HepG2 (cell line): ENCODE measurements around the gene SYCE3. TPM values are rescaled to one million over a fixed set of nuclear protein-coding genes. Genes with fewer than 3 reads are reported as not detected.
A peak's percentile ranks its signal among the peaks of the same experiment; 100 is the strongest.

ENCODE experiments used
- BRCA1 ChIP-seq: sonication (generic); formaldehyde crosslinking; IDR thresholded peaks from 2 replicates; pipeline ENCODE4 v1.4.0; 2020; ENCODE audit warnings: missing genetic modification reagents
- CCDC6 ChIP-seq: sonication (generic); formaldehyde crosslinking; IDR thresholded peaks from 2 replicates; pipeline ENCODE4 v1.8.1; 2022; ENCODE audit warnings: mild to moderate bottlenecking, missing genetic modification reagents, moderate library complexity
- DNMT1 ChIP-seq: sonication (generic); formaldehyde crosslinking; IDR thresholded peaks from 2 replicates; pipeline ENCODE4 v1.5.1; 2020; ENCODE audit warnings: mild to moderate bottlenecking, missing genetic modification reagents
- HNRNPL ChIP-seq: fragments of 200-400 bp; formaldehyde crosslinking; IDR thresholded peaks from 2 replicates; pipeline ENCODE4 v1.6.1; 2017; ENCODE audit warnings: mild to moderate bottlenecking, low read depth, low read length
- HOXA9 ChIP-seq: sonication (generic); formaldehyde crosslinking; IDR thresholded peaks from 2 replicates; pipeline ENCODE4 v1.8.1; 2022; ENCODE audit warnings: missing genetic modification reagents, mild to moderate bottlenecking, moderate library complexity, borderline replicate concordance
- MEIS1 ChIP-seq: sonication (generic); formaldehyde crosslinking; IDR thresholded peaks from 2 replicates; pipeline ENCODE4 v1.9.0; 2021; ENCODE audit warnings: mild to moderate bottlenecking, missing genetic modification reagents, moderate library complexity, borderline replicate concordance
- RFX1 ChIP-seq: fragments of 450-650 bp; IDR thresholded peaks from 2 replicates; pipeline ENCODE4 v1.6.1; 2017
- SNAI1 ChIP-seq: sonication (generic); formaldehyde crosslinking; IDR thresholded peaks from 2 replicates; pipeline ENCODE4 v1.5.0; 2020; ENCODE audit warnings: mild to moderate bottlenecking, missing genetic modification reagents, borderline replicate concordance
- YEATS2 ChIP-seq: sonication (generic); formaldehyde crosslinking; IDR thresholded peaks from 2 replicates; pipeline ENCODE4 v1.4.0; 2020; ENCODE audit warnings: missing genetic modification reagents, borderline replicate concordance
- ZNF326 ChIP-seq: sonication (generic); formaldehyde crosslinking; IDR thresholded peaks from 2 replicates; pipeline ENCODE4 v1.4.0; 2020; ENCODE audit warnings: missing genetic modification reagents, borderline replicate concordance
- ZNF746 ChIP-seq: sonication (generic); formaldehyde crosslinking; IDR thresholded peaks from 2 replicates; pipeline ENCODE4 v1.8.0; 2022; ENCODE audit warnings: mild to moderate bottlenecking, missing genetic modification reagents
- ZSCAN12 ChIP-seq: sonication (generic); formaldehyde crosslinking; IDR thresholded peaks from 2 replicates; pipeline ENCODE4 v1.9.0; 2021; ENCODE audit warnings: mild to moderate bottlenecking, missing genetic modification reagents
- ZSCAN29 ChIP-seq: sonication (generic); formaldehyde crosslinking; conservative IDR thresholded peaks from 2 replicates; pipeline ENCODE4 v1.4.0; 2020; ENCODE audit warnings: mild to moderate bottlenecking, missing genetic modification reagents
- ZZZ3 ChIP-seq: sonication (generic); formaldehyde crosslinking; IDR thresholded peaks from 2 replicates; pipeline ENCODE4 v1.4.0; 2020; ENCODE audit warnings: missing genetic modification reagents, mild to moderate bottlenecking, borderline replicate concordance
- polyA plus RNA-seq, 8 experiments: library from polyadenylated mRNA; depleted of rRNA in 3 of 8; stranded (reverse) in 7 of 8; unstranded in 1 of 8; fragments of >200 nt; fragmentation: Illumina TruSeq in 4 of 8; extraction: Trizol in 4 of 8; gene quantifications; 2 replicates each; pipeline versions ENCODE4 v1.2.1 to v1.2.3, GENCODE V29; 2011 to 2016; ENCODE audit warnings: low read depth in 4 of 8, missing spikeins in 1 of 8, mixed read lengths in 1 of 8; ENCODE audit not compliant: insufficient read depth in 1 of 8
- total RNA-seq, 5 experiments: library from RNA; depleted of rRNA; stranded (reverse); fragments of >200 nt; fragmentation: Illumina TruSeq; extraction: Trizol; gene quantifications; 2 replicates each; pipeline ENCODE4 v1.2.3, GENCODE V29; 2016; ENCODE audit warnings: low read depth in 1 of 5
- TF ChIP-seq, protein P1 (sequence below): sonication (generic); formaldehyde crosslinking; IDR thresholded peaks from 2 replicates; pipeline ENCODE4 v1.8.1; 2022; ENCODE audit warnings: low read depth, mild to moderate bottlenecking, missing genetic modification reagents
- TF ChIP-seq, protein P2 (sequence below), 2 experiments: sonication (generic) in 1 of 2; formaldehyde crosslinking in 1 of 2; IDR thresholded peaks; 2 replicates each; pipeline versions ENCODE4 v1.4.0 to v1.6.1; 2018 to 2020; ENCODE audit warnings: missing genetic modification reagents in 2 of 2, borderline replicate concordance in 1 of 2, low read depth in 1 of 2, mild to moderate bottlenecking in 1 of 2, missing biosample characterization in 1 of 2
- TF ChIP-seq, protein P3 (sequence below): sonication (generic); formaldehyde crosslinking; IDR thresholded peaks from 2 replicates; pipeline ENCODE4 v1.4.0; 2020; ENCODE audit warnings: mild to moderate bottlenecking, missing genetic modification reagents
- TF ChIP-seq, protein P4 (sequence below): sonication (generic); formaldehyde crosslinking; IDR thresholded peaks from 2 replicates; pipeline ENCODE4 v1.5.0; 2020; ENCODE audit warnings: mild to moderate bottlenecking, missing genetic modification reagents, borderline replicate concordance
- TF ChIP-seq, protein P5 (sequence below): IDR thresholded peaks from 2 replicates; pipeline ENCODE4 v1.6.1; 2018; ENCODE audit warnings: missing genetic modification reagents

The SYCE3 gene
- total and polyA plus RNA-seq, 2 of the 13 experiments (the other 11 are each of a cell fraction or from before 2014, with no cell fraction given): not detected

DNA sequence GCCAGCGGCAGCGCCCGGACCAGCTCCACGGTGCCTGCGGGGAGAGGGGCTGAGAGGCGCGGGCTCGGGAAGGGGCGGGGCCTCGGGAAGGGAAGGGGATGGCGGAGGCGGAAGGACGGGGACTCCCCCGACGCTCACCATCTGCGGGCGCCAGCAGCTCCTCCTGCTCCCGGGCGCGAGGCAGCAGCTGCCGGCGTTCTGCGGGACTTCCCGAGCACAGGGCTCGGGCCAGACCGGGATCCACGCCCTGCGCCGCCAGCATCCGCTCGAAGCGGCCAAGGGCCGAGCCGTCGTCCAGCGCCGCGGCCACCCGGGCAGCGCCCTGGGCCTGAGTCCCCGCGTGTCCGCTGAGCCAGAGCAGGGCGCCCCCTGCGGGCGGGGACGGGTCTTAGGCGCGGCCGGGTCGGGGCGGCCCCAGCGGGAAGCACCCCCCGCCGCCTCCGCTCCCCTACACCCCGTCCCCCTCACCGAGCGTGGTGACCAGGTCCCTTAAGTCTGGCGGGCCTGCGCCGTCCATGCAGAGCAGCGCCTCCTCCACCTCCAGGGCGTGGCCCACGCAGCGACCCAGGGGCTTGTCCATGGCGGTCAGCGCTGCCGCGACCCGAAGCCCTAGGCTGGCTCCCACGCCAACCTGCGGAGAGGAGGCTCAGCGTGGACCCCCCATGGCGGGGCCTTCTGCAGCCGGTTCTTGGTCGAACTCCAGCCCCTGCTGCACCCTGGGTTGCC lies 36.4 kb downstream of the SYCE3 start (continued):
- TF ChIP-seq SNAI1 (no peak), ZNF326 (CRISPR knock-in tag) (no peak), HOXA9 (CRISPR knock-in tag) (peak; percentile 63), YEATS2 (no peak), ZZZ3 (no peak; the same call in 1 of the 2 replicates), ZSCAN12 (CRISPR knock-in tag) (no peak), ZNF746 (no peak; the same call in 1 of the 2 replicates), BRCA1 (CRISPR knock-in tag) (no peak), CCDC6 (CRISPR knock-in tag) (peak; percentile 72; the same call in 1 of the 2 replicates), MEIS1 (CRISPR knock-in tag) (no peak), HNRNPL (no peak), ZSCAN29 (CRISPR knock-in tag) (no peak), DNMT1 (no peak), RFX1 (no peak)
- TF ChIP-seq, protein P1, sequence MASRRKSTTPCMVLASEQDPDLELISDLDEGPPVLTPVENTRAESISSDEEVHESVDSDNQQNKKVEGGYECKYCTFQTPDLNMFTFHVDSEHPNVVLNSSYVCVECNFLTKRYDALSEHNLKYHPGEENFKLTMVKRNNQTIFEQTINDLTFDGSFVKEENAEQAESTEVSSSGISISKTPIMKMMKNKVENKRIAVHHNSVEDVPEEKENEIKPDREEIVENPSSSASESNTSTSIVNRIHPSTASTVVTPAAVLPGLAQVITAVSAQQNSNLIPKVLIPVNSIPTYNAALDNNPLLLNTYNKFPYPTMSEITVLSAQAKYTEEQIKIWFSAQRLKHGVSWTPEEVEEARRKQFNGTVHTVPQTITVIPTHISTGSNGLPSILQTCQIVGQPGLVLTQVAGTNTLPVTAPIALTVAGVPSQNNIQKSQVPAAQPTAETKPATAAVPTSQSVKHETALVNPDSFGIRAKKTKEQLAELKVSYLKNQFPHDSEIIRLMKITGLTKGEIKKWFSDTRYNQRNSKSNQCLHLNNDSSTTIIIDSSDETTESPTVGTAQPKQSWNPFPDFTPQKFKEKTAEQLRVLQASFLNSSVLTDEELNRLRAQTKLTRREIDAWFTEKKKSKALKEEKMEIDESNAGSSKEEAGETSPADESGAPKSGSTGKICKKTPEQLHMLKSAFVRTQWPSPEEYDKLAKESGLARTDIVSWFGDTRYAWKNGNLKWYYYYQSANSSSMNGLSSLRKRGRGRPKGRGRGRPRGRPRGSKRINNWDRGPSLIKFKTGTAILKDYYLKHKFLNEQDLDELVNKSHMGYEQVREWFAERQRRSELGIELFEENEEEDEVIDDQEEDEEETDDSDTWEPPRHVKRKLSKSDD (CRISPR knock-in tag): no peak
- TF ChIP-seq, protein P2, sequence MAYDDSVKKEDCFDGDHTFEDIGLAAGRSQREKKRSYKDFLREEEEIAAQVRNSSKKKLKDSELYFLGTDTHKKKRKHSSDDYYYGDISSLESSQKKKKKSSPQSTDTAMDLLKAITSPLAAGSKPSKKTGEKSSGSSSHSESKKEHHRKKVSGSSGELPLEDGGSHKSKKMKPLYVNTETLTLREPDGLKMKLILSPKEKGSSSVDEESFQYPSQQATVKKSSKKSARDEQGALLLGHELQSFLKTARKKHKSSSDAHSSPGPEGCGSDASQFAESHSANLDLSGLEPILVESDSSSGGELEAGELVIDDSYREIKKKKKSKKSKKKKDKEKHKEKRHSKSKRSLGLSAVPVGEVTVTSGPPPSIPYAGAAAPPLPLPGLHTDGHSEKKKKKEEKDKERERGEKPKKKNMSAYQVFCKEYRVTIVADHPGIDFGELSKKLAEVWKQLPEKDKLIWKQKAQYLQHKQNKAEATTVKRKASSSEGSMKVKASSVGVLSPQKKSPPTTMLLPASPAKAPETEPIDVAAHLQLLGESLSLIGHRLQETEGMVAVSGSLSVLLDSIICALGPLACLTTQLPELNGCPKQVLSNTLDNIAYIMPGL (CRISPR knock-in tag; IDR thresholded peaks at IDR 0.05; ENCODE audit: borderline replicate concordance in 1 of 2, low read depth in 1 of 2): peak; percentile 18 to 76; a peak in 2 of 4 replicates
- TF ChIP-seq, protein P3, sequence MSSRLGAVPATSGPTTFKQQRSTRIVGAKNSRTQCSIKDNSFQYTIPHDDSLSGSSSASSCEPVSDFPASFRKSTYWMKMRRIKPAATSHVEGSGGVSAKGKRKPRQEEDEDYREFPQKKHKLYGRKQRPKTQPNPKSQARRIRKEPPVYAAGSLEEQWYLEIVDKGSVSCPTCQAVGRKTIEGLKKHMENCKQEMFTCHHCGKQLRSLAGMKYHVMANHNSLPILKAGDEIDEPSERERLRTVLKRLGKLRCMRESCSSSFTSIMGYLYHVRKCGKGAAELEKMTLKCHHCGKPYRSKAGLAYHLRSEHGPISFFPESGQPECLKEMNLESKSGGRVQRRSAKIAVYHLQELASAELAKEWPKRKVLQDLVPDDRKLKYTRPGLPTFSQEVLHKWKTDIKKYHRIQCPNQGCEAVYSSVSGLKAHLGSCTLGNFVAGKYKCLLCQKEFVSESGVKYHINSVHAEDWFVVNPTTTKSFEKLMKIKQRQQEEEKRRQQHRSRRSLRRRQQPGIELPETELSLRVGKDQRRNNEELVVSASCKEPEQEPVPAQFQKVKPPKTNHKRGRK: no peak
- TF ChIP-seq, protein P4, sequence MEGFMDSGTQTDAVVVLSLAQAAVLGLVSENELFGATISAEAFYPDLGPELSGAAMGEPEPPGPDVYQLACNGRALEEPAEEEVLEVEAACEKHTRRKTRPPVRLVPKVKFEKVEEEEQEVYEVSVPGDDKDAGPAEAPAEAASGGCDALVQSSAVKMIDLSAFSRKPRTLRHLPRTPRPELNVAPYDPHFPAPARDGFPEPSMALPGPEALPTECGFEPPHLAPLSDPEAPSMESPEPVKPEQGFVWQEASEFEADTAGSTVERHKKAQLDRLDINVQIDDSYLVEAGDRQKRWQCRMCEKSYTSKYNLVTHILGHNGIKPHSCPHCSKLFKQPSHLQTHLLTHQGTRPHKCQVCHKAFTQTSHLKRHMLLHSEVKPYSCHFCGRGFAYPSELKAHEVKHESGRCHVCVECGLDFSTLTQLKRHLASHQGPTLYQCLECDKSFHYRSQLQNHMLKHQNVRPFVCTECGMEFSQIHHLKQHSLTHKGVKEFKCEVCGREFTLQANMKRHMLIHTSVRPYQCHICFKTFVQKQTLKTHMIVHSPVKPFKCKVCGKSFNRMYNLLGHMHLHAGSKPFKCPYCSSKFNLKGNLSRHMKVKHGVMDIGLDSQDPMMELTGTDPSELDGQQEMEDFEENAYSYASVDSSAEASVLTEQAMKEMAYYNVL: no peak
- TF ChIP-seq, protein P5, sequence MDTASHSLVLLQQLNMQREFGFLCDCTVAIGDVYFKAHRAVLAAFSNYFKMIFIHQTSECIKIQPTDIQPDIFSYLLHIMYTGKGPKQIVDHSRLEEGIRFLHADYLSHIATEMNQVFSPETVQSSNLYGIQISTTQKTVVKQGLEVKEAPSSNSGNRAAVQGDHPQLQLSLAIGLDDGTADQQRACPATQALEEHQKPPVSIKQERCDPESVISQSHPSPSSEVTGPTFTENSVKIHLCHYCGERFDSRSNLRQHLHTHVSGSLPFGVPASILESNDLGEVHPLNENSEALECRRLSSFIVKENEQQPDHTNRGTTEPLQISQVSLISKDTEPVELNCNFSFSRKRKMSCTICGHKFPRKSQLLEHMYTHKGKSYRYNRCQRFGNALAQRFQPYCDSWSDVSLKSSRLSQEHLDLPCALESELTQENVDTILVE: no peak
